NCI-H128 (cell line): ENCODE data around the gene FAM98A.

ENCODE experiments used
- DNase-seq: peaks from one replicate; lab custom pipeline; 2025; ENCODE audit not compliant: unreplicated experiment; lab: John Stamatoyannopoulos, UW

The FAM98A gene

GRCh38 chr2:33599175-33599942, at the start of gene FAM98A:
TSS of gene FAM98A (minus strand) at chr2:33599299. CDS start at chr2:33599221, 78 bp downstream.
- DNase-seq: peak; percentile 97

GRCh38 chr2:33645861-33646260, 46.8 kb upstream of the FAM98A start:
- DNase-seq: no peak

GRCh38 chr2:33644215-33644614, 45.1 kb upstream of the FAM98A start:
- DNase-seq: no peak

GRCh38 chr2:33636001-33636400, 36.9 kb upstream of the FAM98A start:
- DNase-seq: no peak

GRCh38 chr2:33634261-33634910, 35.3 kb upstream of the FAM98A start:
- no peak for DNase-seq

- DNase-seq: no peak
Observed at GRCh38 chr2:33633315-33633714, 34.2 kb upstream of the FAM98A start.

- no peak for DNase-seq
Observed at GRCh38 chr2:33632831-33633230, 33.7 kb upstream of the FAM98A start.

GRCh38 chr2:33628031-33628827, 29.1 kb upstream of the FAM98A start:
- no peak for DNase-seq

- no peak for DNase-seq
Observed at GRCh38 chr2:33619028-33619427, 19.9 kb upstream of the FAM98A start.

- DNase-seq: no peak
Observed at GRCh38 chr2:33617989-33618388, 18.9 kb upstream of the FAM98A start.

GRCh38 chr2:33617401-33617800, 18.3 kb upstream of the FAM98A start:
- DNase-seq: no peak

GRCh38 chr2:33616873-33617272, 17.8 kb upstream of the FAM98A start:
- DNase-seq: no peak

- DNase-seq: no peak
Observed at GRCh38 chr2:33614190-33614589, 15.1 kb upstream of the FAM98A start.

- no peak for DNase-seq
Observed at GRCh38 chr2:33607905-33608304, 8.8 kb upstream of the FAM98A start.

GRCh38 chr2:33607251-33607721, 8.2 kb upstream of the FAM98A start:
- no peak for DNase-seq

GRCh38 chr2:33606622-33607021, 7.5 kb upstream of the FAM98A start:
- no peak for DNase-seq

- DNase-seq: no peak
Observed at GRCh38 chr2:33606100-33606499, 7.0 kb upstream of the FAM98A start.

- no peak for DNase-seq
Observed at GRCh38 chr2:33605056-33605455, 6.0 kb upstream of the FAM98A start.

GRCh38 chr2:33603416-33603815, 4.3 kb upstream of the FAM98A start:
- no peak for DNase-seq

- no peak for DNase-seq
Observed at GRCh38 chr2:33602201-33602830, 3.2 kb upstream of the FAM98A start.

GRCh38 chr2:33599943-33600192, 769 bp upstream of the FAM98A start:
- no peak for DNase-seq
